K562 (cell line): ENCODE results near the gene DNMT3A. TPM values are rescaled to one million over a fixed set of nuclear protein-coding genes. Genes with fewer than 3 reads are reported as not detected.

Experiments used
- ATAC-seq: fragments of 200-7000 bp; cut with Tn5 transposase; 3 replicates; pipeline ENCODE4 v1.9.1; 2020; ENCODE audit warnings: moderate library complexity
- BruUV-seq: library from RNA; stranded (reverse); fragments of 400-500 nt; replicated peaks from 2 replicates; lab custom pipeline; 2021; lab: Mats Ljungman, UMichigan
- CTCF ChIA-PET: fragments of 300-600 bp; formaldehyde crosslinking; extraction: SDS; loops from one replicate; lab custom pipeline; 2021; ENCODE audit warnings: low intra/inter-chr PET ratio; lab: Yijun Ruan, JAX
- POLR2A ChIA-PET: fragments of 300-600, 350-650 bp; sonication (Branson Sonifier 250); formaldehyde crosslinking; extraction: SDS; loops from one replicate; lab custom pipeline; 2021; ENCODE audit warnings: antibody characterized with exemption, inconsistent platforms; lab: Yijun Ruan, JAX
- DNase-seq, 4 experiments: peaks; one replicate each; pipeline versions ENCODE4 v3.0.0 to v3.0.0-alpha.2; 2011 to 2018; ENCODE audit warnings: low spot score in 3 of 4, mixed read lengths in 3 of 4; ENCODE audit errors: extremely low read depth in 1 of 4
- FAIRE-seq: peaks from 2 replicates; lab custom pipeline; 2011; peaks lifted over from hg19 to GRCh38; lab: Jason Lieb, UNC
- H2AFZ ChIP-seq: 2 replicates; pipeline ENCODE4 v1.6.0; 2011; ENCODE audit warnings: low read depth, low read length, control low read depth, inconsistent platforms
- H3K27ac ChIP-seq: fragments of 200-600 bp; 3 replicates; pipeline ENCODE4 v1.8.0; 2011; ENCODE audit warnings: low read depth, mild to moderate bottlenecking, control low read depth, inconsistent platforms, low read length, moderate library complexity, mixed read lengths; ENCODE audit errors: extremely low read depth
- H3K27me3 ChIP-seq, 2 experiments: fragments of 300-600 bp in 1 of 2; 2 replicates in 1 of 2; 3 replicates in 1 of 2; pipeline versions ENCODE4 v1.6.0 to v1.8.0; 2011; ENCODE audit warnings: inconsistent platforms in 2 of 2, low read length in 2 of 2, mild to moderate bottlenecking in 1 of 2, mixed read lengths in 1 of 2, moderate library complexity in 1 of 2; ENCODE audit not compliant: control insufficient read depth in 2 of 2, insufficient read depth in 2 of 2
- H3K36me3 ChIP-seq: fragments of 300-600 bp; 3 replicates; pipeline ENCODE4 v1.8.0; 2011; ENCODE audit warnings: mild to moderate bottlenecking, low read length, inconsistent platforms; ENCODE audit not compliant: control insufficient read depth, insufficient read depth
- H3K4me1 ChIP-seq, 2 experiments: fragments of 200-600 bp in 1 of 2; replicated peaks in 1 of 2; 2 replicates in 1 of 2; 3 replicates in 1 of 2; pipeline versions ENCODE4 v1.5.1 to v1.8.0; 2011; ENCODE audit warnings: inconsistent platforms in 2 of 2, low read length in 2 of 2, mild to moderate bottlenecking in 1 of 2, mixed read lengths in 1 of 2, moderate library complexity in 1 of 2; ENCODE audit not compliant: control insufficient read depth in 2 of 2, insufficient read depth in 2 of 2
- H3K4me2 ChIP-seq: 2 replicates; pipeline ENCODE4 v1.6.1; 2011; ENCODE audit warnings: low read length, control low read depth, inconsistent platforms, mixed read lengths; ENCODE audit not compliant: insufficient read depth
- H3K4me3 ChIP-seq: fragments of 200-600 bp; sonication (generic), shearing (Covaris generic); 2 replicates; pipeline ENCODE4 v1.5.1; 2016; ENCODE audit warnings: control low read depth, inconsistent platforms
- H3K79me2 ChIP-seq: fragments of 200-600 bp; 3 replicates; pipeline ENCODE4 v1.8.0; 2011; ENCODE audit warnings: low read length, inconsistent platforms; ENCODE audit not compliant: control insufficient read depth, insufficient read depth
- H3K9ac ChIP-seq, 2 experiments: 2 replicates each; pipeline versions ENCODE4 v1.6.0 to v1.6.1; 2011; ENCODE audit warnings: low read depth in 2 of 2, low read length in 2 of 2, control low read depth in 1 of 2, inconsistent platforms in 1 of 2, mild to moderate bottlenecking in 1 of 2, mixed read lengths in 1 of 2; ENCODE audit not compliant: insufficient read depth in 1 of 2
- H3K9me1 ChIP-seq: one replicate; pipeline ENCODE4 v1.6.0; 2011; ENCODE audit warnings: inconsistent platforms, mild to moderate bottlenecking, low read length, moderate library complexity; ENCODE audit not compliant: control insufficient read depth, insufficient read depth
- H3K9me3 ChIP-seq: replicated peaks from 2 replicates; pipeline ENCODE4 v1.5.1; 2011; ENCODE audit warnings: low read depth, low read length, inconsistent platforms; ENCODE audit not compliant: control insufficient read depth, insufficient read depth
- H4K20me1 ChIP-seq: replicated peaks from 2 replicates; pipeline ENCODE4 v1.6.1; 2011; ENCODE audit warnings: low read length, inconsistent platforms, mixed read lengths; ENCODE audit not compliant: control insufficient read depth, insufficient read depth
- ARHGAP35 ChIP-seq: fragments of 450-650 bp; IDR thresholded peaks from 2 replicates; pipeline ENCODE4 v1.6.1; 2018; ENCODE audit not compliant: partially characterized antibody
- CCAR2 ChIP-seq: fragments of 200-400 bp; formaldehyde crosslinking; IDR thresholded peaks from 2 replicates; pipeline ENCODE4 v1.6.1; 2017; ENCODE audit warnings: mild to moderate bottlenecking, low read depth, low read length
- EGR1 ChIP-seq: fragments of 450-650 bp; conservative IDR thresholded peaks from 2 replicates; pipeline ENCODE4 v1.6.1; 2017; ENCODE audit warnings: mild to moderate bottlenecking
- IFI16 ChIP-seq: fragments of 250-450 bp; sonication (Bioruptor Pico); IDR thresholded peaks from 2 replicates; pipeline ENCODE4 v2.1.2; 2022; ENCODE audit warnings: mild to moderate bottlenecking, inconsistent platforms
- KDM4B ChIP-seq, 2 experiments: fragments of 450-650 bp in 1 of 2; sonication (generic) in 1 of 2; IDR thresholded peaks; 2 replicates each; pipeline ENCODE4 v1.6.1; 2016 to 2017; ENCODE audit warnings: borderline replicate concordance in 2 of 2, antibody characterized with exemption in 1 of 2, low read depth in 1 of 2, mild to moderate bottlenecking in 1 of 2
- RAD51 ChIP-seq: fragments of 450-650 bp; IDR thresholded peaks from 2 replicates; pipeline ENCODE4 v1.7.1; 2016; ENCODE audit warnings: low read depth, mild to moderate bottlenecking, borderline replicate concordance
- ZFX ChIP-seq: sonication (generic); formaldehyde crosslinking; IDR thresholded peaks from 2 replicates; pipeline ENCODE4 v1.8.0; 2022; ENCODE audit warnings: mild to moderate bottlenecking, missing genetic modification reagents, moderate library complexity
- WGBS: fragments of 100-300 bp; shearing (Covaris generic); methylation state at CpG from one replicate; pipeline ENCODE4 v1.1.6; 2016; ENCODE audit warnings: low coverage, mixed read lengths; ENCODE audit not compliant: insufficient coverage; ENCODE audit errors: missing lambda C conversion rate; 5-methylcytosine and 5-hydroxymethylcytosine counted together
- in situ Hi-C: fragments of 300-500 bp; cut with MboI; formaldehyde crosslinking; loops from 4 replicates; pipeline ENCODE4 v1.15.0; 2018; ENCODE audit warnings: inconsistent platforms, mixed read lengths
- intact Hi-C: fragments of 100-400 bp; cut with micrococcal nuclease; formaldehyde crosslinking; loops from 2 replicates; pipeline ENCODE4 v1.14.2; 2022
- polyA plus RNA-seq, 8 experiments: library from polyadenylated mRNA; depleted of rRNA in 4 of 8; stranded (reverse) in 5 of 8; unstranded in 3 of 8; fragments of >200 nt; fragmentation: Nextera tagmentation in 2 of 8; fragmentation: Illumina TruSeq in 1 of 8; extraction: Ambion mirVana in 2 of 8; extraction: Trizol in 1 of 8; gene quantifications; 2 replicates each; pipeline versions ENCODE4 v1.2.1 to v1.2.3, GENCODE V29; 2011 to 2014; ENCODE audit warnings: inconsistent platforms in 1 of 8, missing spikeins in 1 of 8
- total RNA-seq, 7 experiments: library from RNA; depleted of rRNA in 6 of 7; stranded (reverse); fragments of >200 nt in 6 of 7; fragmentation: Illumina TruSeq in 2 of 7; extraction: Trizol in 2 of 7; gene quantifications; 2 replicates each; pipeline versions ENCODE4 v1.2.1 to v1.2.3, GENCODE V29; 2011 to 2021; ENCODE audit warnings: low replicate concordance in 1 of 7
- TF ChIP-seq, protein P1 (sequence below): fragments of 200-800 bp; sonication (Bioruptor generic); IDR thresholded peaks from 2 replicates; pipeline ENCODE4 v1.6.1; 2017; ENCODE audit warnings: missing genetic modification characterization, missing compliant biosample characterization
- TF ChIP-seq, protein P2 (sequence below): fragments of 250-450 bp; sonication (Bioruptor Pico); IDR thresholded peaks from 2 replicates; pipeline ENCODE4 v1.5.0; 2021

DNMT3A gene
- total and polyA plus RNA-seq, 9 of the 15 experiments (the other 6 are each of a cell fraction or from before 2014, with no cell fraction given) = 3.0 to 16.0 (median 6.1) TPM

DNA sequence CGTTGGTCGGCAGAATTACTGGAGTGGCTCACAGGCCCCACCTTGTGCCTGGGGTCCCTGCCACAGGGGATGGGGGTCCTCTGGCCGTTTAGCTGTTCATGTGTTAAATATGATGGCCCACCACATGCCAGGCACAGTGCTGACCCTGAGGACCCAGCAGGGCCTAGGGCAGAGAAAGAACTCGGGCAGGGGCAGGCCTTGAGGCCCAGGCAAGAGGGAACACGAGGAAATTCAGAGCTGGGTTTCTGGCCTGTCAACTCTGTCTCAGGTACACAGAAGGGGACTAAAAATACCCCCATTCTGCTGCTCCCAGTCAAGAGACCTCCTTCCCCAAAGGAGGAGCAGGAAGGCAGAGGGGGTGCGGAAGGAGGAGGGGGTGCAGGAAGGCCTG is 66.2 kb downstream of the DNMT3A start (continued):
- TF ChIP-seq, protein P1, sequence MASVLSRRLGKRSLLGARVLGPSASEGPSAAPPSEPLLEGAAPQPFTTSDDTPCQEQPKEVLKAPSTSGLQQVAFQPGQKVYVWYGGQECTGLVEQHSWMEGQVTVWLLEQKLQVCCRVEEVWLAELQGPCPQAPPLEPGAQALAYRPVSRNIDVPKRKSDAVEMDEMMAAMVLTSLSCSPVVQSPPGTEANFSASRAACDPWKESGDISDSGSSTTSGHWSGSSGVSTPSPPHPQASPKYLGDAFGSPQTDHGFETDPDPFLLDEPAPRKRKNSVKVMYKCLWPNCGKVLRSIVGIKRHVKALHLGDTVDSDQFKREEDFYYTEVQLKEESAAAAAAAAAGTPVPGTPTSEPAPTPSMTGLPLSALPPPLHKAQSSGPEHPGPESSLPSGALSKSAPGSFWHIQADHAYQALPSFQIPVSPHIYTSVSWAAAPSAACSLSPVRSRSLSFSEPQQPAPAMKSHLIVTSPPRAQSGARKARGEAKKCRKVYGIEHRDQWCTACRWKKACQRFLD (CRISPR knock-in tag) = no peak
- TF ChIP-seq ZFX (CRISPR knock-in tag) (no peak), KDM4B (IDR thresholded peaks at IDR 0.05; ENCODE audit: borderline replicate concordance in 2 of 2, low read depth in 1 of 2) (no peak), ARHGAP35 (no peak), CCAR2 (no peak), IFI16 (CRISPR knock-in tag) (no peak)
- TF ChIP-seq, protein P2, sequence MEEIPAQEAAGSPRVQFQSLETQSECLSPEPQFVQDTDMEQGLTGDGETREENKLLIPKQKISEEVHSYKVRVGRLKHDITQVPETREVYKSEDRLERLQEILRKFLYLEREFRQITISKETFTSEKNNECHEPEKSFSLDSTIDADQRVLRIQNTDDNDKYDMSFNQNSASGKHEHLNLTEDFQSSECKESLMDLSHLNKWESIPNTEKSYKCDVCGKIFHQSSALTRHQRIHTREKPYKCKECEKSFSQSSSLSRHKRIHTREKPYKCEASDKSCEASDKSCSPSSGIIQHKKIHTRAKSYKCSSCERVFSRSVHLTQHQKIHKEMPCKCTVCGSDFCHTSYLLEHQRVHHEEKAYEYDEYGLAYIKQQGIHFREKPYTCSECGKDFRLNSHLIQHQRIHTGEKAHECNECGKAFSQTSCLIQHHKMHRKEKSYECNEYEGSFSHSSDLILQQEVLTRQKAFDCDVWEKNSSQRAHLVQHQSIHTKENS (CRISPR knock-in tag) = no peak

DNA sequence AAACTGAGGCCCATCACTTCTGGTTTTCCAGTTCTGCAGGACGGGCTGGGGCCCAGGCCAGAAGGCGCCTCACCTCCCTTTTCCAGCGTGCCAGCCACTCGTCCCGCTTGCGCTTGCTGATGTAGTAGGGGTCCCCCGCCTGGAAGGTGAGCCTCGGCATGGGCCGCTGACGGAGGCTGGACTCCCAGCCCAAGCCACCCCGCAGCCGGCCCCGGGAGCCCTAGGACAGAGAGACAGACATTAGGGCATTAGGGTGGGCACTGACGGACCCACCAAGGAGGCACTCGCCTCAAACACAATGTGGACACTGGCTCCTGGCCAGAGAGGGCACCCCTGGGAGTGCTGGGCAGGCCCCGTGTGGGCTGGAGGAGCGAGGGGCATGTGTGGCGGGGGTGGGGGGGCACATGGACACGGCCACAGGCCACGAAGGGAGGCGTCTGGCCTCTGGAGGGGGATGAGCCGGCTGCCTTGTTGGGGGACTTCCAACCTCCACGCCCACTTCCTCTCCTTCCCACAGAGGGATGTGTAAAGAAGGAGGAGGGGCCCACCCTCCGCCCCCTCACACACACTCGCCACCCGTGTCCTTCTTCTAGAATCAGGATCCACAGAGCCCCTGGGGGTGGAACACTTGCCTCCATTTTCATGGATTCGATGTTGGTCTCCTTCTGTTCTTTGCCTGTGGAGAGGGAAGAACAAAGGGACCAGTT is 66.7 kb downstream of the DNMT3A start:
- CTCF ChIA-PET = no interaction called here
- Histone ChIP-seq H4K20me1 (no peaks in the 10 kb centered on the region), H2AFZ (no peak overlapping the region), H3K9me1 (no peaks in the 10 kb centered on the region), H3K4me1 (peaks cover 0 to 17% of the 10 kb centered on the region in 2 experiments; a peak in 2 of 5 replicates), H3K79me2 (no peaks in the 10 kb centered on the region), H3K4me2 (no peak overlapping the region), H3K4me3 (no peak overlapping the region), H3K9ac (no peak overlapping the region), H3K9me3 (no peaks in the 10 kb centered on the region), H3K27ac (no peak overlapping the region), H3K36me3 (no peaks in the 10 kb centered on the region)
- DNase-seq (peak in 1 of 4 experiments; percentile 26), ATAC-seq (no peak), FAIRE-seq (no peak)
- POLR2A ChIA-PET = no interaction called here
- no TSS peak for BruUV-seq
- 67% methylated on average over 21 of the region's 27 CpGs for WGBS
- intact Hi-C loops = no loop called here
- peak; percentile 66 for TF ChIP-seq EGR1
- no peak for TF ChIP-seq RAD51
- TF ChIP-seq, all 486 proteins: peak for 1
- H3K27me3 ChIP-seq = no peaks in the 10 kb centered on the region; a peak in 2 of 5 replicates
- in situ Hi-C loops = no loop called here
